A673 (cell line): ENCODE results near the gene TXNRD1. TPM values are rescaled to one million over a fixed set of nuclear protein-coding genes. Genes with fewer than 3 reads are reported as not detected.

Experiments used
- BruUV-seq: library from RNA; stranded (reverse); fragments of 400-500 nt; replicated peaks from 2 replicates; lab custom pipeline; 2021; lab: Mats Ljungman, UMichigan
- CTCF ChIA-PET: fragments of 300-600 bp; sonication (Branson Sonifier 250); formaldehyde crosslinking; loops from one replicate; lab custom pipeline; 2022; ENCODE audit warnings: antibody characterized with exemption; lab: Charles Lee
- POLR2A ChIA-PET: fragments of 300-600 bp; sonication (Branson Sonifier 250); formaldehyde crosslinking; loops from one replicate; lab custom pipeline; 2022; ENCODE audit warnings: antibody characterized with exemption; ENCODE audit not compliant: low non-redundant PET; lab: Charles Lee
- DNase-seq: peaks from one replicate; pipeline ENCODE4 v3.0.0-alpha.2; 2015; ENCODE audit warnings: low spot score
- H3K27ac ChIP-seq: fragments of 200-600 bp; sonication (generic); 2 replicates; pipeline ENCODE4 v1.5.1; 2016; ENCODE audit warnings: mixed run types, low read depth, mild to moderate bottlenecking, mixed read lengths, antibody characterized with exemption, low read length; ENCODE audit not compliant: poor library complexity, severe bottlenecking
- H3K27me3 ChIP-seq: fragments of 200-600 bp; sonication (generic); replicated peaks from 2 replicates; pipeline ENCODE4 v1.6.1; 2017; ENCODE audit warnings: mixed run types, low read depth, mild to moderate bottlenecking, mixed read lengths, antibody characterized with exemption, low read length; ENCODE audit not compliant: insufficient read depth, poor library complexity
- H3K36me3 ChIP-seq: fragments of 200-600 bp; sonication (generic); 2 replicates; pipeline ENCODE4 v1.6.1; 2016; ENCODE audit warnings: mixed run types, mild to moderate bottlenecking, mixed read lengths, antibody characterized with exemption, low read length; ENCODE audit not compliant: insufficient read depth, poor library complexity, severe bottlenecking
- H3K4me1 ChIP-seq: fragments of 200-600 bp; sonication (generic); 2 replicates; pipeline ENCODE4 v1.6.1; 2017; ENCODE audit warnings: mixed run types, mild to moderate bottlenecking, mixed read lengths, antibody characterized with exemption, low read length; ENCODE audit not compliant: insufficient read depth, poor library complexity, severe bottlenecking
- H3K4me3 ChIP-seq: fragments of 200-600 bp; sonication (generic); 2 replicates; pipeline ENCODE4 v1.5.1; 2016; ENCODE audit warnings: low read depth, mixed run types, mild to moderate bottlenecking, mixed read lengths, low read length; ENCODE audit not compliant: poor library complexity, severe bottlenecking
- H3K9me3 ChIP-seq: fragments of 200-600 bp; sonication (generic); 2 replicates; pipeline ENCODE4 v1.6.1; 2016; ENCODE audit warnings: mixed run types, low read depth, mild to moderate bottlenecking, mixed read lengths, antibody characterized with exemption, low read length; ENCODE audit not compliant: poor library complexity, severe bottlenecking
- CTCF ChIP-seq: fragments of 300-800, 200-600 bp; sonication (generic); conservative IDR thresholded peaks from 2 replicates; pipeline ENCODE4 v1.5.1; 2017; ENCODE audit warnings: low read depth, mild to moderate bottlenecking, antibody characterized with exemption, low read length, moderate library complexity, mixed read lengths
- EZH2 ChIP-seq: fragments of 200-600 bp; sonication (generic); IDR thresholded peaks from 2 replicates; pipeline ENCODE4 v1.6.1; 2017; ENCODE audit warnings: borderline replicate concordance, low read depth, mild to moderate bottlenecking, mixed read lengths, antibody characterized with exemption, low read length; ENCODE audit not compliant: poor library complexity, severe bottlenecking
- intact Hi-C: fragments of 100-400 bp; cut with micrococcal nuclease; formaldehyde crosslinking; loops from one replicate; pipeline ENCODE4 v1.10.0; 2022; ENCODE audit not compliant: unreplicated experiment
- total RNA-seq: library from RNA; stranded (reverse); gene quantifications from 2 replicates; pipeline ENCODE4 v1.2.3, GENCODE V29; 2021

The TXNRD1 gene
- total RNA-seq, 1 experiment from 2014 or later: 226 TPM

GRCh38 chr12:104295954-104296353, 80.4 kb downstream of the TXNRD1 start:
- CTCF ChIA-PET: no interaction called here
- H3K36me3 ChIP-seq: peaks cover 65% of the 10 kb centered on the region
- TF ChIP-seq EZH2 (no peak), CTCF (no peak)
- H3K4me3 ChIP-seq: no peak overlapping the region
- intact Hi-C loops: no loop called here
- H3K9me3 ChIP-seq: no peaks in the 10 kb centered on the region
- POLR2A ChIA-PET: no interaction called here
- peaks cover 31% of the 10 kb centered on the region for H3K4me1 ChIP-seq
- DNase-seq: no peak
- H3K27ac ChIP-seq: no peak overlapping the region
- no TSS peak for BruUV-seq
- no peaks in the 10 kb centered on the region for H3K27me3 ChIP-seq

- POLR2A ChIA-PET: no interaction called here
- CTCF ChIA-PET: no interaction called here
- H3K27me3 ChIP-seq: no peaks in the 10 kb centered on the region
- intact Hi-C loops: no loop called here
- peaks cover 28% of the 10 kb centered on the region for H3K4me1 ChIP-seq
- no peak for DNase-seq
- no peaks in the 10 kb centered on the region for H3K9me3 ChIP-seq
- BruUV-seq: no TSS peak
- H3K4me3 ChIP-seq: no peak overlapping the region
- peaks cover 60% of the 10 kb centered on the region for H3K36me3 ChIP-seq
- TF ChIP-seq EZH2 (no peak), CTCF (no peak)
- no peak overlapping the region for H3K27ac ChIP-seq
Observed at GRCh38 chr12:104296718-104297117, 81.1 kb downstream of the TXNRD1 start.

GRCh38 chr12:104297477-104298113, 82.0 kb downstream of the TXNRD1 start:
- no peak for TF ChIP-seq EZH2
- TF ChIP-seq CTCF: no peak
- POLR2A ChIA-PET: no interaction called here
- Histone ChIP-seq H3K9me3 (no peaks in the 10 kb centered on the region), H3K4me1 (peaks cover 20% of the 10 kb centered on the region), H3K27ac (no peak overlapping the region), H3K36me3 (peaks cover 52% of the 10 kb centered on the region), H3K4me3 (no peak overlapping the region), H3K27me3 (no peaks in the 10 kb centered on the region)
- no peak for DNase-seq
- intact Hi-C loops: no loop called here
- CTCF ChIA-PET: no interaction called here
- no TSS peak for BruUV-seq
